SK-N-SH (cell line): ENCODE data around the gene OBSCN.

Experiments used
- CTCF ChIP-seq: fragments of 200-600 bp; sonication (generic); IDR thresholded peaks from 2 replicates; pipeline ENCODE4 v1.6.1; 2017; ENCODE audit warnings: antibody characterized with exemption, mild to moderate bottlenecking, moderate library complexity
- EZH2phosphoT487 ChIP-seq: fragments of 200-600 bp; sonication (generic); IDR thresholded peaks from 2 replicates; pipeline ENCODE4 v1.6.1; 2017; ENCODE audit warnings: low read depth, mixed run types, mild to moderate bottlenecking, antibody characterized with exemption, moderate library complexity, borderline replicate concordance
- MAX ChIP-seq: IDR thresholded peaks from 2 replicates; pipeline ENCODE4 v1.4.0; 2012; ENCODE audit warnings: low read depth
- MEF2A ChIP-seq: IDR thresholded peaks from 2 replicates; pipeline ENCODE4 v1.4.0; 2012; ENCODE audit warnings: low read depth, borderline replicate concordance
- NFIC ChIP-seq: IDR thresholded peaks from 2 replicates; pipeline ENCODE4 v1.4.0; 2012; ENCODE audit warnings: borderline replicate concordance
- POLR2AphosphoS5 ChIP-seq: IDR thresholded peaks from 2 replicates; pipeline ENCODE4 v1.6.1; 2012; ENCODE audit warnings: low read depth, low read length
- RAD21 ChIP-seq: IDR thresholded peaks from 2 replicates; pipeline ENCODE4 v1.6.1; 2012; ENCODE audit warnings: mild to moderate bottlenecking, low read length
- RCOR1 ChIP-seq: fragments of 150-350 bp; IDR thresholded peaks from 2 replicates; pipeline ENCODE4 v1.6.1; 2017; ENCODE audit warnings: antibody characterized with exemption, low read length
- REST ChIP-seq: IDR thresholded peaks from 2 replicates; pipeline ENCODE4 v1.6.1; 2012; ENCODE audit warnings: mild to moderate bottlenecking, low read depth, low read length, moderate library complexity
- YY1 ChIP-seq: IDR thresholded peaks from 2 replicates; pipeline ENCODE4 v1.4.0; 2012; ENCODE audit warnings: low read depth, mild to moderate bottlenecking
- TF ChIP-seq, protein P1 (sequence below): fragments of 150-350 bp; IDR thresholded peaks from 2 replicates; pipeline ENCODE4 v1.6.1; 2017; ENCODE audit warnings: antibody characterized with exemption, low read length, low read depth, borderline replicate concordance

DNA sequence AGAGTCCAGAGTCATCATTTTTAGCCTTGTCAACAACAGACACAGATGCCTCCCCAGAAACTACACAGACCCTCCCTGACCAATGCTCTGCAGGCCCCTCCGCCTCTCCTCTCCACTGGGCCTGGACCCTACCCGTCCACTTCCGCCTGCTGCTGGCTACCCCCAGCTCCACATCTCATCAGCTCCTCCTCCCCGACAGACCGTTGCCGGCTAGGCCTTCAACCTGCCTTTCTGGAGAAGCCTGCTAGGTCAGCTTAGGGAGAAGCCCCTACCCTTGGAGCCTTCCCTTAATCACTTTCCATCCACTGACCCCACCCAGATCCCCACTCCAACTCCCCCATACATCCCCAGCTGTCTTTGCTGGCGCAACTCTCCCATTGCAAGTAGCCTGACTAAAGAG is 207.4 kb downstream of the OBSCN start:
- TF ChIP-seq, protein P1, sequence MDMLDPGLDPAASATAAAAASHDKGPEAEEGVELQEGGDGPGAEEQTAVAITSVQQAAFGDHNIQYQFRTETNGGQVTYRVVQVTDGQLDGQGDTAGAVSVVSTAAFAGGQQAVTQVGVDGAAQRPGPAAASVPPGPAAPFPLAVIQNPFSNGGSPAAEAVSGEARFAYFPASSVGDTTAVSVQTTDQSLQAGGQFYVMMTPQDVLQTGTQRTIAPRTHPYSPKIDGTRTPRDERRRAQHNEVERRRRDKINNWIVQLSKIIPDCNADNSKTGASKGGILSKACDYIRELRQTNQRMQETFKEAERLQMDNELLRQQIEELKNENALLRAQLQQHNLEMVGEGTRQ = no peak
- no peak for TF ChIP-seq MEF2A
- no peak for TF ChIP-seq CTCF
- no peak for TF ChIP-seq RAD21
- no peak for TF ChIP-seq YY1
- TF ChIP-seq POLR2AphosphoS5 = no peak
- TF ChIP-seq RCOR1 = no peak
- TF ChIP-seq REST = no peak
- TF ChIP-seq NFIC = no peak
- TF ChIP-seq MAX = no peak
- no peak for TF ChIP-seq EZH2phosphoT487
